SK-N-SH (cell line): ENCODE data around the gene GPANK1. TPM values are rescaled to one million over a fixed set of nuclear protein-coding genes. Genes with fewer than 3 reads are reported as not detected.

Experiments used
- CTCF ChIA-PET: fragments of 300-600, 350-600 bp; formaldehyde crosslinking; extraction: SDS; loops from one replicate; lab custom pipeline; 2021; lab: Yijun Ruan, JAX
- POLR2A ChIA-PET: fragments of 350-600 bp; sonication (Branson Sonifier 250); formaldehyde crosslinking; extraction: SDS; loops from one replicate; lab custom pipeline; 2020; ENCODE audit warnings: antibody characterized with exemption, inconsistent platforms; lab: Yijun Ruan, JAX
- DNase-seq: peaks from one replicate; pipeline ENCODE4 v3.0.0; 2012
- H2AFZ ChIP-seq: fragments of 200-600 bp; sonication (generic); 2 replicates; pipeline ENCODE4 v1.8.1; 2016; ENCODE audit warnings: antibody characterized with exemption, mild to moderate bottlenecking, low read depth
- H3F3A ChIP-seq: fragments of 200-600 bp; sonication (generic); replicated peaks from 2 replicates; pipeline ENCODE3; 2016; ENCODE audit warnings: antibody characterized with exemption, mild to moderate bottlenecking; ENCODE audit not compliant: insufficient read depth
- H3K27ac ChIP-seq, 2 experiments: fragments of 200-500 bp in 1 of 2; fragments of 200-600 bp in 1 of 2; sonication (Bioruptor generic) in 1 of 2; sonication (generic), shearing (Covaris generic) in 1 of 2; 2 replicates each; pipeline versions ENCODE4 v1.5.1 to v1.6.1; 2014 to 2016; ENCODE audit warnings: low read depth in 2 of 2, inconsistent platforms in 1 of 2, low read length in 1 of 2, mild to moderate bottlenecking in 1 of 2, mixed read lengths in 1 of 2
- H3K27me3 ChIP-seq: fragments of 200-600 bp; sonication (generic), shearing (Covaris generic); 2 replicates; pipeline ENCODE4 v1.6.1; 2016; ENCODE audit warnings: mixed run types; ENCODE audit not compliant: insufficient read depth
- H3K36me3 ChIP-seq, 2 experiments: fragments of 200-500 bp in 1 of 2; fragments of 200-600 bp in 1 of 2; sonication (Bioruptor generic) in 1 of 2; sonication (generic) in 1 of 2; replicated peaks in 1 of 2; 2 replicates each; pipeline versions ENCODE3 to v1.5.1; 2014 to 2016; ENCODE audit warnings: low read length in 1 of 2, mild to moderate bottlenecking in 1 of 2; ENCODE audit not compliant: insufficient read depth in 2 of 2, control insufficient read depth in 1 of 2
- H3K4me1 ChIP-seq, 2 experiments: fragments of 200-500 bp in 1 of 2; fragments of 200-600 bp in 1 of 2; sonication (Bioruptor generic) in 1 of 2; sonication (generic), shearing (Covaris generic) in 1 of 2; 2 replicates each; pipeline versions ENCODE4 v1.5.1 to v1.6.1; 2014 to 2016; ENCODE audit warnings: low read depth in 1 of 2, low read length in 1 of 2, mixed run types in 1 of 2; ENCODE audit not compliant: insufficient read depth in 2 of 2, control insufficient read depth in 1 of 2
- H3K4me2 ChIP-seq: fragments of 200-600 bp; sonication (generic), shearing (Covaris generic); 2 replicates; pipeline ENCODE4 v1.6.1; 2017; ENCODE audit warnings: mixed run types
- H3K4me3 ChIP-seq, 2 experiments: fragments of 200-500 bp in 1 of 2; fragments of 200-600 bp in 1 of 2; sonication (Bioruptor generic) in 1 of 2; sonication (generic), shearing (Covaris generic) in 1 of 2; 2 replicates each; pipeline versions ENCODE4 v1.5.1 to v1.8.1; 2014 to 2016; ENCODE audit warnings: low read depth in 2 of 2, inconsistent platforms in 1 of 2, low read length in 1 of 2, mild to moderate bottlenecking in 1 of 2, mixed read lengths in 1 of 2, moderate library complexity in 1 of 2
- H3K79me2 ChIP-seq: fragments of 200-600 bp; sonication (generic); 2 replicates; pipeline ENCODE4 v1.8.1; 2017; ENCODE audit warnings: mild to moderate bottlenecking; ENCODE audit not compliant: insufficient read depth
- H3K9ac ChIP-seq: fragments of 200-600 bp; sonication (generic); 2 replicates; pipeline ENCODE4 v1.6.1; 2017; ENCODE audit warnings: mixed run types
- H3K9me2 ChIP-seq: fragments of 200-600 bp; sonication (generic); 2 replicates; pipeline ENCODE4 v1.6.1; 2017; ENCODE audit warnings: mixed run types
- H3K9me3 ChIP-seq: fragments of 200-600 bp; sonication (generic); 2 replicates; pipeline ENCODE4 v1.6.1; 2017; ENCODE audit warnings: mixed run types, mild to moderate bottlenecking, moderate library complexity
- H4K20me1 ChIP-seq: fragments of 200-600 bp; sonication (generic); 2 replicates; pipeline ENCODE4 v1.6.1; 2017; ENCODE audit warnings: mild to moderate bottlenecking, mixed run types; ENCODE audit not compliant: insufficient read depth
- ELF1 ChIP-seq: IDR thresholded peaks from 2 replicates; pipeline ENCODE4 v1.4.0; 2012
- FOXJ3 ChIP-seq: sonication (generic); formaldehyde crosslinking; IDR thresholded peaks from 2 replicates; pipeline ENCODE4 v1.5.1; 2020; ENCODE audit warnings: mild to moderate bottlenecking, missing genetic modification reagents
- FOXM1 ChIP-seq: IDR thresholded peaks from 2 replicates; pipeline ENCODE4 v1.4.0; 2012; ENCODE audit warnings: low read depth, mild to moderate bottlenecking
- GABPA ChIP-seq: IDR thresholded peaks from 2 replicates; pipeline ENCODE4 v1.4.0; 2012; ENCODE audit warnings: low read depth, mild to moderate bottlenecking
- GATA2 ChIP-seq: sonication (generic); formaldehyde crosslinking; IDR thresholded peaks from 2 replicates; pipeline ENCODE4 v1.5.0; 2020; ENCODE audit warnings: mild to moderate bottlenecking, missing genetic modification reagents
- JUND ChIP-seq: IDR thresholded peaks from 2 replicates; pipeline ENCODE4 v1.4.0; 2012
- MEF2A ChIP-seq: IDR thresholded peaks from 2 replicates; pipeline ENCODE4 v1.4.0; 2012; ENCODE audit warnings: low read depth, borderline replicate concordance
- MXI1 ChIP-seq: IDR thresholded peaks from 2 replicates; pipeline ENCODE4 v1.6.1; 2012; ENCODE audit warnings: mild to moderate bottlenecking, low read depth, low read length, improper control_type of control experiment
- NFIC ChIP-seq: IDR thresholded peaks from 2 replicates; pipeline ENCODE4 v1.4.0; 2012; ENCODE audit warnings: borderline replicate concordance
- POLR2AphosphoS5 ChIP-seq: IDR thresholded peaks from 2 replicates; pipeline ENCODE4 v1.6.1; 2012; ENCODE audit warnings: low read depth, low read length
- RFX5 ChIP-seq: IDR thresholded peaks from 2 replicates; pipeline ENCODE4 v1.6.1; 2012; ENCODE audit warnings: mild to moderate bottlenecking, improper control_type of control experiment, low read length
- SIN3A ChIP-seq: IDR thresholded peaks from 2 replicates; pipeline ENCODE4 v1.6.1; 2012; ENCODE audit warnings: low read depth, mild to moderate bottlenecking, low read length, moderate library complexity, borderline replicate concordance
- ZBTB33 ChIP-seq: IDR thresholded peaks from 2 replicates; pipeline ENCODE4 v1.4.0; 2012; ENCODE audit warnings: low read depth, borderline replicate concordance
- WGBS: methylation state at CpG from one replicate; pipeline ENCODE4 v1.1.6; 2017; ENCODE audit warnings: low lambda C conversion rate; 5-methylcytosine and 5-hydroxymethylcytosine counted together
- polyA plus RNA-seq, 3 experiments: library from polyadenylated mRNA; depleted of rRNA; stranded (reverse); fragments of >200 nt; gene quantifications; 2 replicates each; pipeline ENCODE4 v1.2.3, GENCODE V29; 2012
- TF ChIP-seq, protein P1 (sequence below): fragments of 150-350 bp; IDR thresholded peaks from 2 replicates; pipeline ENCODE4 v1.6.1; 2017; ENCODE audit warnings: antibody characterized with exemption, low read length, low read depth, borderline replicate concordance
- TF ChIP-seq, protein P2 (sequence below): IDR thresholded peaks from 2 replicates; pipeline ENCODE4 v1.4.0; 2012; ENCODE audit warnings: low read depth, borderline replicate concordance
- TF ChIP-seq, protein P3 (sequence below): fragments of 150-350 bp; IDR thresholded peaks from 2 replicates; pipeline ENCODE4 v1.6.1; 2016; ENCODE audit warnings: mild to moderate bottlenecking, low read depth, low read length
- TF ChIP-seq, protein P4 (sequence below): IDR thresholded peaks from 2 replicates; pipeline ENCODE4 v1.4.0; 2012; ENCODE audit warnings: low read depth

GPANK1 gene
- polyA plus RNA-seq, 1 of the 3 experiments (the other 2 are of a cell fraction), result 19.1 TPM

DNA sequence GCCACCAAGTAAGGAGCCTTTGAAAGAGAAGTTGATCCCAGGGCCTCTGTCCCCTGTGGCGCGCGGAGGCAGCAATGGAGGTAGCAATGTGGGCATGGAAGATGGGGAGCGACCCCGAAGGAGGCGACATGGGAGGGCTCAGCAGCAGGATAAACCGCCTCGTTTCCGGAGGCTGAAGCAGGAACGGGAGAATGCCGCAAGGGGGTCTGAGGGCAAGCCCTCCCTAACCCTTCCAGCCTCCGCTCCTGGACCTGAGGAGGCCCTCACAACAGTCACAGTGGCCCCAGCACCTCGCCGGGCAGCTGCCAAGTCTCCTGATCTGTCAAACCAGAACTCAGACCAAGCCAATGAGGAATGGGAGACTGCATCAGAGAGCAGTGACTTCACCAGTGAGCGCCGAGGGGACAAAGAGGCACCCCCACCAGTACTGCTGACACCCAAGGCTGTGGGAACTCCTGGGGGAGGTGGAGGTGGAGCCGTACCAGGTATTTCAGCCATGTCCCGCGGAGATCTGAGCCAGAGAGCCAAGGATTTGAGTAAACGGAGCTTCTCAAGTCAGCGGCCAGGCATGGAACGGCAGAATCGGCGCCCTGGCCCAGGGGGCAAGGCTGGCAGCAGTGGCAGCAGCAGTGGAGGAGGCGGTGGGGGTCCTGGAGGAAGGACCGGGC is 32.4 kb downstream of the GPANK1 start:
- ChIA-PET CTCF (interaction anchor here (1.4 kb wide), 1 partner anchor 11 kb away, joined by 4 read pairs; no protein-coding TSS in a partner anchor), POLR2A (interaction anchor here (1.0 to 1.1 kb wide), 2 partner anchors 19 to 28 kb away, joined by 3 read pairs; partner anchors contain the start of gene C6orf47)
- Histone ChIP-seq H4K20me1 (peaks cover 19% of the 10 kb centered on the region; the same call in 1 of the 2 replicates), H3K4me2 (no peak overlapping the region), H3K4me3 (no peak overlapping the region), H3K9me3 (no peaks in the 10 kb centered on the region), H3K79me2 (peaks cover 19% of the 10 kb centered on the region; the same call in 1 of the 2 replicates), H3K9me2 (no peaks in the 10 kb centered on the region), H3K27ac (peak overlapping the region in 1 of 2 experiments; percentile 1; a peak in 2 of 4 replicates), H3K27me3 (no peaks in the 10 kb centered on the region), H3K36me3 (peaks cover 53 to 97% of the 10 kb centered on the region in 2 experiments), H3K9ac (no peak overlapping the region), H2AFZ (no peak overlapping the region), H3K4me1 (no peaks in the 10 kb centered on the region; a peak in 1 of 4 replicates), H3F3A (peaks cover 36% of the 10 kb centered on the region)
- TF ChIP-seq POLR2AphosphoS5, result 0 out of 2 replicates have a peak, but pooled peaks have one; percentile 9
- no peak for TF ChIP-seq FOXJ3
- peak; percentile 22 for DNase-seq
- 93% methylated on average over 26 of the region's 26 CpGs for WGBS

DNA sequence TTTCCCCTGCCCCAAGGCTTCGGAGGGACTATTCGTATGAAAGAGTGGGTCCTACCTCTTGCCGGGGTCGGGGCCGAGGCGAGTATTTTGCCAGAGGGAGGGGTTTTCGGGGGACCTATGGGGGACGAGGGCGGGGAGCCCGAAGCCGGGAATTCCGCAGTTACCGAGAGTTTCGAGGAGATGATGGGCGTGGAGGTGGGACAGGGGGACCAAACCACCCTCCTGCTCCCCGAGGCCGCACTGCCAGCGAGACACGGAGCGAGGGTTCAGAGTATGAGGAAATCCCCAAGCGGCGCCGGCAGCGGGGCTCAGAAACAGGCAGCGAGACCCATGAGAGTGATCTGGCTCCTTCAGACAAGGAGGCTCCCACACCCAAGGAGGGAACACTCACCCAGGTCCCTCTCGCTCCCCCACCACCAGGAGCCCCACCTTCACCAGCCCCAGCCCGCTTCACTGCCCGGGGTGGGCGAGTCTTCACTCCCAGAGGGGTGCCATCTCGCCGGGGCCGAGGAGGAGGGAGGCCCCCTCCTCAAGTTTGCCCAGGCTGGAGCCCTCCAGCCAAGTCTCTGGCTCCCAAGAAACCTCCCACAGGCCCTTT is 33.0 kb downstream of the GPANK1 start:
- H3K27me3 ChIP-seq, result no peaks in the 10 kb centered on the region
- CTCF ChIA-PET, result interaction anchor here (1.0 kb wide), 1 partner anchor 10 kb away, joined by 4 read pairs; no protein-coding TSS in a partner anchor
- TF ChIP-seq, protein P1, sequence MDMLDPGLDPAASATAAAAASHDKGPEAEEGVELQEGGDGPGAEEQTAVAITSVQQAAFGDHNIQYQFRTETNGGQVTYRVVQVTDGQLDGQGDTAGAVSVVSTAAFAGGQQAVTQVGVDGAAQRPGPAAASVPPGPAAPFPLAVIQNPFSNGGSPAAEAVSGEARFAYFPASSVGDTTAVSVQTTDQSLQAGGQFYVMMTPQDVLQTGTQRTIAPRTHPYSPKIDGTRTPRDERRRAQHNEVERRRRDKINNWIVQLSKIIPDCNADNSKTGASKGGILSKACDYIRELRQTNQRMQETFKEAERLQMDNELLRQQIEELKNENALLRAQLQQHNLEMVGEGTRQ, result no peak
- TF ChIP-seq ELF1 (no peak), POLR2AphosphoS5 (no peak), SIN3A (no peak), MEF2A (no peak), MXI1 (no peak), FOXM1 (no peak), ZBTB33 (no peak), JUND (no peak), GATA2 (CRISPR knock-in tag) (no peak), RFX5 (no peak), NFIC (no peak), GABPA (no peak)
- TF ChIP-seq, protein P2, sequence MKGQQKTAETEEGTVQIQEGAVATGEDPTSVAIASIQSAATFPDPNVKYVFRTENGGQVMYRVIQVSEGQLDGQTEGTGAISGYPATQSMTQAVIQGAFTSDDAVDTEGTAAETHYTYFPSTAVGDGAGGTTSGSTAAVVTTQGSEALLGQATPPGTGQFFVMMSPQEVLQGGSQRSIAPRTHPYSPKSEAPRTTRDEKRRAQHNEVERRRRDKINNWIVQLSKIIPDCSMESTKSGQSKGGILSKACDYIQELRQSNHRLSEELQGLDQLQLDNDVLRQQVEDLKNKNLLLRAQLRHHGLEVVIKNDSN, result no peak
- TF ChIP-seq, protein P3, sequence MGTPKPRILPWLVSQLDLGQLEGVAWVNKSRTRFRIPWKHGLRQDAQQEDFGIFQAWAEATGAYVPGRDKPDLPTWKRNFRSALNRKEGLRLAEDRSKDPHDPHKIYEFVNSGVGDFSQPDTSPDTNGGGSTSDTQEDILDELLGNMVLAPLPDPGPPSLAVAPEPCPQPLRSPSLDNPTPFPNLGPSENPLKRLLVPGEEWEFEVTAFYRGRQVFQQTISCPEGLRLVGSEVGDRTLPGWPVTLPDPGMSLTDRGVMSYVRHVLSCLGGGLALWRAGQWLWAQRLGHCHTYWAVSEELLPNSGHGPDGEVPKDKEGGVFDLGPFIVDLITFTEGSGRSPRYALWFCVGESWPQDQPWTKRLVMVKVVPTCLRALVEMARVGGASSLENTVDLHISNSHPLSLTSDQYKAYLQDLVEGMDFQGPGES, result no peak
- TF ChIP-seq, protein P4, sequence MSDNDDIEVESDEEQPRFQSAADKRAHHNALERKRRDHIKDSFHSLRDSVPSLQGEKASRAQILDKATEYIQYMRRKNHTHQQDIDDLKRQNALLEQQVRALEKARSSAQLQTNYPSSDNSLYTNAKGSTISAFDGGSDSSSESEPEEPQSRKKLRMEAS, result no peak
- DNase-seq, result peak; percentile 42
- no peaks in the 10 kb centered on the region for H3K9me2 ChIP-seq
- no peaks in the 10 kb centered on the region; a peak in 1 of 4 replicates for H3K4me1 ChIP-seq
- H3K4me2 ChIP-seq, result no peak overlapping the region
- peaks cover 32% of the 10 kb centered on the region for H3F3A ChIP-seq
- no peaks in the 10 kb centered on the region for H3K9me3 ChIP-seq
- no peak overlapping the region; a peak in 1 of 4 replicates for H3K27ac ChIP-seq
- H2AFZ ChIP-seq, result no peak overlapping the region
- POLR2A ChIA-PET, result no interaction called here
- H3K36me3 ChIP-seq, result peaks cover 60 to 98% of the 10 kb centered on the region in 2 experiments
- no peak overlapping the region for H3K9ac ChIP-seq
- peaks cover 19% of the 10 kb centered on the region; the same call in 1 of the 2 replicates for H4K20me1 ChIP-seq
- peaks cover 25% of the 10 kb centered on the region; the same call in 1 of the 2 replicates for H3K79me2 ChIP-seq
- no peak overlapping the region for H3K4me3 ChIP-seq
- 94% methylated on average over 30 of the region's 32 CpGs for WGBS
